ENCODE measurements around the gene BTG3.

DNA sequence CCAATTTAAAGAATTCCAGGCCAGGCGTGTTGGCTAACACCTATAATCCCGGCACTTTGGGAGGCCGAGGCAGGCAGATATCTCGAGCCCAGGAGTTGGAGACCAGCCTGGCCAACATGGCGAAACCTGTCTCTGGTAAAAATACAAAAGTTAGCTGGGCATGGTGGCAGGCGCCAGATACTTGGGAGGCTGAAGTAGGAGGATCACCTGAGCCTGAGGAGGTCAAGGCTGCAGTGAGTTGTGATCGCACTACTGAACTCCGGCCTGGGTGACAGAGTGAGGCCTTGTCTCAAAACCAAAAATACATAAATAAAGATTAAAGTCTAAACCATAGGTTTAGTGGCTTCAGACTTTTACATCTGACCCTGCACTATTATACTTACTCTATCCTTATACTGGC lies 32.4 kb downstream of the BTG3 start:
- TF ChIP-seq, protein P1, sequence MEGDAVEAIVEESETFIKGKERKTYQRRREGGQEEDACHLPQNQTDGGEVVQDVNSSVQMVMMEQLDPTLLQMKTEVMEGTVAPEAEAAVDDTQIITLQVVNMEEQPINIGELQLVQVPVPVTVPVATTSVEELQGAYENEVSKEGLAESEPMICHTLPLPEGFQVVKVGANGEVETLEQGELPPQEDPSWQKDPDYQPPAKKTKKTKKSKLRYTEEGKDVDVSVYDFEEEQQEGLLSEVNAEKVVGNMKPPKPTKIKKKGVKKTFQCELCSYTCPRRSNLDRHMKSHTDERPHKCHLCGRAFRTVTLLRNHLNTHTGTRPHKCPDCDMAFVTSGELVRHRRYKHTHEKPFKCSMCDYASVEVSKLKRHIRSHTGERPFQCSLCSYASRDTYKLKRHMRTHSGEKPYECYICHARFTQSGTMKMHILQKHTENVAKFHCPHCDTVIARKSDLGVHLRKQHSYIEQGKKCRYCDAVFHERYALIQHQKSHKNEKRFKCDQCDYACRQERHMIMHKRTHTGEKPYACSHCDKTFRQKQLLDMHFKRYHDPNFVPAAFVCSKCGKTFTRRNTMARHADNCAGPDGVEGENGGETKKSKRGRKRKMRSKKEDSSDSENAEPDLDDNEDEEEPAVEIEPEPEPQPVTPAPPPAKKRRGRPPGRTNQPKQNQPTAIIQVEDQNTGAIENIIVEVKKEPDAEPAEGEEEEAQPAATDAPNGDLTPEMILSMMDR (IDR thresholded peaks at IDR 0.05; ENCODE audit: low read depth, low read length, poor library complexity, severe bottlenecking): no peak
- no peak for TF ChIP-seq EZH2phosphoT487 (IDR thresholded peaks at IDR 0.05; ENCODE audit: borderline replicate concordance, low read length)
